Activated naive CD8-positive, alpha-beta T cell treated with anti-CD3 and anti-CD28 coated beads for 36 hours (primary cell): ENCODE data around the gene PRMT7. TPM values are rescaled to one million over a fixed set of nuclear protein-coding genes. Genes with fewer than 3 reads are reported as not detected.
"Not testable (repeated sequence)": the region's sequence is repeated elsewhere in the genome, so short reads cannot be mapped to it uniquely, and the experiment has no call there.

Experiments used
- DNase-seq: peaks from one replicate; pipeline ENCODE4 v3.0.0; 2021
- H3K27ac Mint-ChIP-seq: one replicate; pipeline ENCODE4 v1.8.0; 2022; ENCODE audit warnings: mild to moderate bottlenecking, moderate library complexity, mixed read lengths
- H3K27me3 Mint-ChIP-seq: one replicate; pipeline ENCODE4 v1.8.0; 2022; ENCODE audit warnings: mild to moderate bottlenecking, mixed read lengths
- H3K36me3 Mint-ChIP-seq: one replicate; pipeline ENCODE4 v1.8.0; 2021; ENCODE audit warnings: mild to moderate bottlenecking, mixed read lengths
- H3K4me1 Mint-ChIP-seq: one replicate; pipeline ENCODE4 v1.8.0; 2021; ENCODE audit warnings: mixed read lengths
- H3K4me3 Mint-ChIP-seq: one replicate; pipeline ENCODE4 v1.8.0; 2022; ENCODE audit warnings: mild to moderate bottlenecking, moderate library complexity, mixed read lengths
- H3K9me3 Mint-ChIP-seq: one replicate; pipeline ENCODE4 v1.8.0; 2022; ENCODE audit warnings: mixed read lengths
- total RNA-seq, 2 experiments: library from RNA; stranded (reverse); gene quantifications; one replicate each; pipeline ENCODE4 v1.2.3, GENCODE V29; 2021

Gene PRMT7
- total RNA-seq, 2 experiments from 2014 or later = 68.9 to 72.0 TPM

- DNase-seq = no peak
- Mint-ChIP-seq H3K27me3 (no peaks in the 10 kb centered on the region), H3K4me3 (peak overlapping the region; percentile 41), H3K4me1 (peaks cover 67% of the 10 kb centered on the region), H3K27ac (peak overlapping the region; percentile 93), H3K36me3 (peaks cover 53% of the 10 kb centered on the region), H3K9me3 (no peaks in the 10 kb centered on the region)
Observed at GRCh38 chr16:68275611-68276191, 35.1 kb upstream of the PRMT7 start.

GRCh38 chr16:68276223-68276622 lies 34.6 kb upstream of the PRMT7 start:
- peaks cover 53% of the 10 kb centered on the region for H3K36me3 Mint-ChIP-seq
- no peak overlapping the region for H3K4me3 Mint-ChIP-seq
- H3K4me1 Mint-ChIP-seq = peaks cover 68% of the 10 kb centered on the region
- no peaks in the 10 kb centered on the region for H3K9me3 Mint-ChIP-seq
- no peaks in the 10 kb centered on the region for H3K27me3 Mint-ChIP-seq
- H3K27ac Mint-ChIP-seq = peak overlapping the region; percentile 93
- DNase-seq = no peak

GRCh38 chr16:68279726-68280558 lies 30.9 kb upstream of the PRMT7 start:
- H3K27me3 Mint-ChIP-seq = no peaks in the 10 kb centered on the region
- no peak overlapping the region for H3K4me3 Mint-ChIP-seq
- H3K36me3 Mint-ChIP-seq = peaks cover 56% of the 10 kb centered on the region
- no peak for DNase-seq
- H3K4me1 Mint-ChIP-seq = peaks cover 69% of the 10 kb centered on the region
- no peaks in the 10 kb centered on the region for H3K9me3 Mint-ChIP-seq
- peak overlapping the region; percentile 2 for H3K27ac Mint-ChIP-seq

GRCh38 chr16:68281368-68282063 lies 29.3 kb upstream of the PRMT7 start:
- no peak for DNase-seq
- Mint-ChIP-seq H3K4me1 (peaks cover 69% of the 10 kb centered on the region), H3K27me3 (no peaks in the 10 kb centered on the region), H3K27ac (peak overlapping the region; percentile 72), H3K9me3 (no peaks in the 10 kb centered on the region), H3K36me3 (peaks cover 51% of the 10 kb centered on the region), H3K4me3 (no peak overlapping the region)

GRCh38 chr16:68282064-68282452 lies 28.8 kb upstream of the PRMT7 start:
- DNase-seq = no peak
- peak overlapping the region; percentile 72 for H3K27ac Mint-ChIP-seq
- no peaks in the 10 kb centered on the region for H3K27me3 Mint-ChIP-seq
- peaks cover 74% of the 10 kb centered on the region for H3K4me1 Mint-ChIP-seq
- peaks cover 1% of the 10 kb centered on the region for H3K9me3 Mint-ChIP-seq
- H3K4me3 Mint-ChIP-seq = no peak overlapping the region
- H3K36me3 Mint-ChIP-seq = peaks cover 54% of the 10 kb centered on the region

DNA sequence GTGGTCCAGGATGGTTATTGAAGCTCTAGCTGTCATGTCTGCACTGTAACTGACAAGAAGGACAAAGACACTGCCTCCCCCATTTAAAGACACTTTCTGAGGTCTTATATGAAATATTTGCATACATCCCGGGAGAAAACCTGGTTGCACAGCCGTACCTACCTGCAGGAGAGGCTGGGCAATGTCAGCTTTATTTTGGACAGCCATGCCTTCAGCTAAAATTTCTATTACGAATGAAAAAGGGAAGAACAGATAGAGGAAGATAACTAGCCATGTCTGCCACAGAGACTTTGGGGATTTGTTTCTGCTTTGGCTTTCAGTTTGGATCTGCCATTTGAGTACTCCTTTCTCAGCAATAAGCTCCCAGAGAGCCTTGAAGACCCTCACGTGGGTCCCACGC lies 27.5 kb upstream of the PRMT7 start:
- Mint-ChIP-seq H3K27me3 (no peaks in the 10 kb centered on the region), H3K4me3 (peak overlapping the region; percentile 49), H3K9me3 (peaks cover 1% of the 10 kb centered on the region), H3K36me3 (peaks cover 65% of the 10 kb centered on the region), H3K4me1 (peaks cover 85% of the 10 kb centered on the region), H3K27ac (peak overlapping the region; percentile 96)
- DNase-seq = no peak

GRCh38 chr16:68283801-68284598 lies 26.8 kb upstream of the PRMT7 start:
- no peak for DNase-seq
- Mint-ChIP-seq H3K9me3 (peaks cover 1% of the 10 kb centered on the region), H3K4me3 (peak overlapping the region; percentile 49), H3K27me3 (no peaks in the 10 kb centered on the region), H3K36me3 (peaks cover 65% of the 10 kb centered on the region), H3K4me1 (peaks cover 87% of the 10 kb centered on the region), H3K27ac (peak overlapping the region; percentile 96)

DNA sequence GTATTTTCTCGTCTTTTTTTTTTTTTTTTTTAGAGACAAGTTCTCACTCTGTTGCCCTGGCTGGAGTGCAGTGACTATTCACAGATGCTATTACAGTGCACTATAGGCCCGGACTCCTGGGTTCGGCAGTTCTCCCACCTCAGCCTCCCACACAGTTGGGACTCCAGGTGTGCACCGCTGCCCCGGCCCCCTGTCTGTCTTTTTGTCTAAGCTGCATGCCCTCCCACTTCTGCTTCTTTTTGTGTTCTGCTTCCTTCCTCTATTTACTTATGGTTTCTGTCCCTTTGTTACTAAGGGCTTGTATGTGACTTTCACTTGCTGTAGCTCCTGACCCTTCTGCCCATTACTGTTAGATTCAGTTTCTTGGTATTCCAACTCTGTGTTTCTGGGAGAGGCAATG lies 26.0 kb upstream of the PRMT7 start:
- Mint-ChIP-seq H3K4me1 (peaks cover 90% of the 10 kb centered on the region), H3K4me3 (peak overlapping the region; percentile 49), H3K27me3 (no peaks in the 10 kb centered on the region), H3K9me3 (peaks cover 1% of the 10 kb centered on the region), H3K27ac (peak overlapping the region; percentile 96), H3K36me3 (peaks cover 60% of the 10 kb centered on the region)
- no peak for DNase-seq

GRCh38 chr16:68285683-68286082 lies 25.1 kb upstream of the PRMT7 start:
- DNase-seq = no peak
- Mint-ChIP-seq H3K27ac (peak overlapping the region; percentile 96), H3K36me3 (peaks cover 63% of the 10 kb centered on the region), H3K4me1 (peaks cover 95% of the 10 kb centered on the region), H3K4me3 (peak overlapping the region; percentile 4), H3K27me3 (no peaks in the 10 kb centered on the region), H3K9me3 (peaks cover 1% of the 10 kb centered on the region)

GRCh38 chr16:68286153-68287074 lies 24.4 kb upstream of the PRMT7 start:
- DNase-seq = no peak
- H3K4me1 Mint-ChIP-seq = peaks cover 95% of the 10 kb centered on the region
- H3K27ac Mint-ChIP-seq = peak overlapping the region; percentile 96
- H3K9me3 Mint-ChIP-seq = peaks cover 1% of the 10 kb centered on the region
- H3K27me3 Mint-ChIP-seq = no peaks in the 10 kb centered on the region
- peak overlapping the region; percentile 67 for H3K4me3 Mint-ChIP-seq
- H3K36me3 Mint-ChIP-seq = peaks cover 63% of the 10 kb centered on the region

- peaks cover 93% of the 10 kb centered on the region for H3K4me1 Mint-ChIP-seq
Observed at GRCh38 chr16:68287276-68288251, 23.3 kb upstream of the PRMT7 start.

GRCh38 chr16:68288252-68288650 lies 22.6 kb upstream of the PRMT7 start:
- Mint-ChIP-seq H3K9me3 (peaks cover 1% of the 10 kb centered on the region), H3K36me3 (peaks cover 56% of the 10 kb centered on the region), H3K27ac (peak overlapping the region; percentile 96), H3K4me1 (peaks cover 91% of the 10 kb centered on the region), H3K4me3 (no peak overlapping the region), H3K27me3 (no peaks in the 10 kb centered on the region)
- no peak for DNase-seq

More at GRCh38 chr16:68287276-68288251, 23.3 kb upstream of the PRMT7 start:
- peaks cover 59% of the 10 kb centered on the region for H3K36me3 Mint-ChIP-seq
- H3K27me3 Mint-ChIP-seq = no peaks in the 10 kb centered on the region
- peaks cover 1% of the 10 kb centered on the region for H3K9me3 Mint-ChIP-seq
- peak overlapping the region; percentile 26 for H3K4me3 Mint-ChIP-seq
- DNase-seq = peak; percentile 36
- H3K27ac Mint-ChIP-seq = peak overlapping the region; percentile 96

DNA sequence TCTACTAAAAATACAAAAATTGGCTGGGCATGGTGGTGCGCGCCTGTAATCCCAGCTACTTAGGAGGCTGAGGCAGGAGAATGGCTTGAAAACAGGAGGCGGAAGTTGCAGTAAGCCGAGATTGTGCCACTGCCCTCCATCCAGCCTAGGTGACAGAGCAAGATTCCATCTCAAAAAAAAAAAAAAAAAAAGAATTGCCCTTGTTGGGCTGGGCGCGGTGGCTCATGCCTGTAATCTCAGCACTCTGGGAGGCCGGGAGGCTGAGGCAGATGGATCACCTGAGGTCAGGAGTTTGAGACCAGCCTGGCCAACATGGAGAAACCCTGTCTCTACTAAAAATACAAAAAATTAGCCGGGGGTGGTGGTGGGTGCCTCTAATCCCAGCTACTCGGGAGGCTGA lies 22.0 kb upstream of the PRMT7 start:
- Mint-ChIP-seq H3K4me1 (peaks cover 89% of the 10 kb centered on the region), H3K36me3 (peaks cover 56% of the 10 kb centered on the region), H3K27ac (peak overlapping the region; percentile 96)
- not testable (repeated sequence) for DNase-seq, H3K27me3 Mint-ChIP-seq, H3K4me3 Mint-ChIP-seq, H3K9me3 Mint-ChIP-seq
